Cardiac septum (tissue), 1 donor: ENCODE measurements around the gene PHACTR1. TPM values are rescaled to one million over a fixed set of nuclear protein-coding genes. Genes with fewer than 3 reads are reported as not detected.
A peak's percentile ranks its signal among the peaks of the same experiment; 100 is the strongest.

Experiments used
- DNase-seq: peaks from one replicate; pipeline ENCODE4 v3.0.0-alpha.2; 2020; ENCODE audit warnings: low spot score
- intact Hi-C: fragments of 100-400 bp; cut with DNase I; formaldehyde crosslinking; loops from one replicate; pipeline ENCODE4 v1.14.0; 2022
- total RNA-seq: library from RNA; stranded (reverse); fragmentation: NEBNext Ultra II Directional; extraction: Animal tissue kit (Norgen Biotek cat#: 25700); gene quantifications from one replicate; pipeline ENCODE4 v1.2.1, GENCODE V29; 2021
- donor health status: DM: no; HTN: no; CAD: no.

PHACTR1 gene
- total RNA-seq, 1 donor from 2014 or later = 26.2 TPM

GRCh38 chr6:13001927-13002326 lies 285.4 kb downstream of the PHACTR1 start:
- no peak for DNase-seq
- intact Hi-C loops = no loop called here

GRCh38 chr6:13004601-13005000 lies 288.0 kb downstream of the PHACTR1 start:
- no peak for DNase-seq
- intact Hi-C loops = no loop called here

- no peak for DNase-seq
- intact Hi-C loops = loop anchor here (5.0 kb wide), 1 partner anchor 44 kb away; no protein-coding TSS in a partner anchor
Observed at GRCh38 chr6:13005994-13006393, 289.4 kb downstream of the PHACTR1 start.

GRCh38 chr6:13006578-13007300 lies 290.2 kb downstream of the PHACTR1 start:
- no peak for DNase-seq
- intact Hi-C loops = loop anchor here (5.0 kb wide), 1 partner anchor 44 kb away; no protein-coding TSS in a partner anchor

- intact Hi-C loops = loop anchor here (5.0 kb wide), 1 partner anchor 45 kb away; no protein-coding TSS in a partner anchor
- no peak for DNase-seq
Observed at GRCh38 chr6:13007744-13008143, 291.2 kb downstream of the PHACTR1 start.

GRCh38 chr6:13009031-13009430 lies 292.5 kb downstream of the PHACTR1 start:
- DNase-seq = no peak
- intact Hi-C loops = loop anchor here (5.0 kb wide), 1 partner anchor 47 kb away; no protein-coding TSS in a partner anchor

- no peak for DNase-seq
- intact Hi-C loops = loop anchor here (5.0 kb wide), 1 partner anchor 47 kb away; no protein-coding TSS in a partner anchor
Observed at GRCh38 chr6:13009461-13009860, 292.9 kb downstream of the PHACTR1 start.

GRCh38 chr6:13011612-13012146 lies 295.1 kb downstream of the PHACTR1 start:
- no peak for DNase-seq

GRCh38 chr6:13012296-13012695 lies 295.7 kb downstream of the PHACTR1 start:
- DNase-seq = no peak
- intact Hi-C loops = no loop called here

More at GRCh38 chr6:13011612-13012146, 295.1 kb downstream of the PHACTR1 start:
- intact Hi-C loops = no loop called here

GRCh38 chr6:13012977-13013680 lies 296.6 kb downstream of the PHACTR1 start:
- peak; percentile 77 for DNase-seq
- intact Hi-C loops = no loop called here

GRCh38 chr6:13013681-13014503 lies 297.3 kb downstream of the PHACTR1 start:
- intact Hi-C loops = no loop called here
- DNase-seq = no peak

GRCh38 chr6:13014504-13015378 lies 298.2 kb downstream of the PHACTR1 start:
- intact Hi-C loops = loop anchor here (5.0 kb wide), 1 partner anchor 57 kb away; no protein-coding TSS in a partner anchor
- DNase-seq = no peak

- DNase-seq = no peak
- intact Hi-C loops = loop anchor here (5.0 kb wide), 1 partner anchor 58 kb away; no protein-coding TSS in a partner anchor
Observed at GRCh38 chr6:13015379-13015681, 298.8 kb downstream of the PHACTR1 start.

- DNase-seq = no peak
- intact Hi-C loops = no loop called here
Observed at GRCh38 chr6:13024616-13025015, 308.0 kb downstream of the PHACTR1 start.

- intact Hi-C loops = no loop called here
- no peak for DNase-seq
Observed at GRCh38 chr6:13025893-13026499, 309.4 kb downstream of the PHACTR1 start.

- intact Hi-C loops = no loop called here
- no peak for DNase-seq
Observed at GRCh38 chr6:13026557-13026956, 310.0 kb downstream of the PHACTR1 start.

GRCh38 chr6:13027207-13027606 lies 310.6 kb downstream of the PHACTR1 start:
- no peak for DNase-seq
- intact Hi-C loops = no loop called here

- intact Hi-C loops = no loop called here
- no peak for DNase-seq
Observed at GRCh38 chr6:13030396-13030795, 313.8 kb downstream of the PHACTR1 start.
